HepG2 (cell line): ENCODE results near the gene SEPTIN11. TPM values are rescaled to one million over a fixed set of nuclear protein-coding genes. Genes with fewer than 3 reads are reported as not detected.
A peak's percentile ranks its signal among the peaks of the same experiment; 100 is the strongest.

ENCODE experiments used
- ATAC-seq: fragments of 200-7000 bp; cut with Tn5 transposase; 3 replicates; pipeline ENCODE4 v1.9.1; 2020; ENCODE audit warnings: mild to moderate bottlenecking, moderate library complexity
- BruUV-seq: library from RNA; stranded (reverse); fragments of 400-500 nt; replicated peaks from 2 replicates; lab custom pipeline; 2021; lab: Mats Ljungman, UMichigan
- CTCF ChIA-PET: fragments of 300-600 bp; formaldehyde crosslinking; extraction: SDS; loops from one replicate; lab custom pipeline; 2021; ENCODE audit warnings: low total read pairs, inconsistent platforms, low intra/inter-chr PET ratio; lab: Yijun Ruan, JAX
- POLR2A ChIA-PET: fragments of 350-600 bp; sonication (Branson Sonifier 250); formaldehyde crosslinking; loops from one replicate; lab custom pipeline; 2020; ENCODE audit warnings: antibody characterized with exemption, inconsistent platforms; lab: Yijun Ruan, JAX
- DNase-seq: peaks from one replicate; pipeline ENCODE4 v3.0.0-alpha.2; 2015; ENCODE audit warnings: low spot score
- FAIRE-seq: peaks from 3 replicates; lab custom pipeline; 2011; peaks lifted over from hg19 to GRCh38; lab: Jason Lieb, UNC
- H2AFZ ChIP-seq: one replicate; pipeline ENCODE4 v1.6.1; 2011; ENCODE audit warnings: low read length, inconsistent platforms
- H3K27ac ChIP-seq: fragments of 300-600 bp; 3 replicates; pipeline ENCODE4 v1.8.0; 2011; ENCODE audit warnings: mixed run types, mild to moderate bottlenecking, mixed read lengths, low read length, inconsistent platforms; ENCODE audit not compliant: insufficient read depth; ENCODE audit errors: extremely low read length
- H3K27me3 ChIP-seq, 2 experiments: fragments of 200-600 bp in 1 of 2; 2 replicates in 1 of 2; 3 replicates in 1 of 2; pipeline versions ENCODE4 v1.6.0 to v1.8.0; 2011; ENCODE audit warnings: low read length in 2 of 2, mild to moderate bottlenecking in 2 of 2, moderate library complexity in 2 of 2, inconsistent platforms in 1 of 2; ENCODE audit not compliant: insufficient read depth in 2 of 2, control insufficient read depth in 1 of 2
- H3K36me3 ChIP-seq, 2 experiments: fragments of 200-600 bp in 1 of 2; replicated peaks in 1 of 2; 2 replicates in 1 of 2; 3 replicates in 1 of 2; pipeline versions ENCODE4 v1.5.1 to v1.8.0; 2011; ENCODE audit warnings: low read length in 2 of 2, inconsistent platforms in 1 of 2; ENCODE audit not compliant: insufficient read depth in 2 of 2, control insufficient read depth in 1 of 2
- H3K4me1 ChIP-seq: 2 replicates; pipeline ENCODE4 v1.5.1; 2012; ENCODE audit warnings: low read length, inconsistent platforms; ENCODE audit not compliant: insufficient read depth
- H3K4me2 ChIP-seq: 2 replicates; pipeline ENCODE4 v1.6.0; 2011; ENCODE audit warnings: low read depth, low read length, inconsistent platforms
- H3K4me3 ChIP-seq, 3 experiments: fragments of 200-600 bp in 1 of 3; sonication (generic), shearing (Covaris generic) in 1 of 3; replicated peaks in 1 of 3; 2 replicates each; pipeline ENCODE4 v1.5.1; 2011 to 2016; ENCODE audit warnings: low read length in 3 of 3, inconsistent platforms in 2 of 3, low read depth in 2 of 3, mild to moderate bottlenecking in 2 of 3, control low read depth in 1 of 3, mixed read lengths in 1 of 3; ENCODE audit not compliant: insufficient read depth in 1 of 3
- H3K79me2 ChIP-seq: one replicate; pipeline ENCODE4 v1.6.1; 2011; ENCODE audit warnings: low read length, inconsistent platforms; ENCODE audit not compliant: insufficient read depth
- H3K9ac ChIP-seq: 2 replicates; pipeline ENCODE4 v1.6.0; 2011; ENCODE audit warnings: mild to moderate bottlenecking, low read depth, low read length, inconsistent platforms; ENCODE audit not compliant: insufficient read depth
- H3K9me3 ChIP-seq: 2 replicates; pipeline ENCODE4 v1.5.1; 2012; ENCODE audit warnings: mild to moderate bottlenecking, low read length
- H4K20me1 ChIP-seq: 2 replicates; pipeline ENCODE4 v1.6.0; 2011; ENCODE audit warnings: inconsistent platforms, mild to moderate bottlenecking, low read length, moderate library complexity; ENCODE audit not compliant: insufficient read depth
- FOXA1 ChIP-seq, 2 experiments: fragments of 450-650 bp in 1 of 2; sonication (generic) in 1 of 2; formaldehyde crosslinking in 1 of 2; IDR thresholded peaks; 2 replicates each; pipeline versions ENCODE4 v1.4.0 to v1.6.1; 2016 to 2020; ENCODE audit warnings: missing genetic modification reagents in 1 of 2
- LCORL ChIP-seq, 2 experiments: fragments of 450-650 bp in 1 of 2; sonication (generic) in 1 of 2; formaldehyde crosslinking in 1 of 2; IDR thresholded peaks; 2 replicates each; pipeline versions ENCODE4 v1.5.0 to v1.6.1; 2017 to 2020; ENCODE audit warnings: antibody characterized with exemption in 1 of 2, missing genetic modification reagents in 1 of 2
- RFXANK ChIP-seq: IDR thresholded peaks from 2 replicates; pipeline ENCODE4 v1.6.1; 2016
- ZBTB3 ChIP-seq: sonication (generic); formaldehyde crosslinking; IDR thresholded peaks from 2 replicates; pipeline ENCODE4 v1.4.0; 2020; ENCODE audit warnings: low read depth, mild to moderate bottlenecking, moderate library complexity, missing genetic modification reagents, borderline replicate concordance
- ZNF256 ChIP-seq: sonication (generic); formaldehyde crosslinking; conservative IDR thresholded peaks from 2 replicates; pipeline ENCODE4 v1.4.0; 2020; ENCODE audit warnings: missing genetic modification reagents
- ZNF446 ChIP-seq: sonication (generic); formaldehyde crosslinking; IDR thresholded peaks from 2 replicates; pipeline ENCODE4 v1.5.0; 2020; ENCODE audit warnings: mild to moderate bottlenecking, missing genetic modification reagents
- in situ Hi-C: cut with HindIII; loops from 2 replicates; pipeline ENCODE4 v1.10.0; 2017; ENCODE audit warnings: low pct_unique_long_range_greater_than_20kb; ENCODE audit not compliant: extremely low pct_ligation_motif_present
- intact Hi-C: fragments of 100-400 bp; cut with micrococcal nuclease; formaldehyde crosslinking; loops from one replicate; pipeline ENCODE4 v1.10.0; 2022; ENCODE audit not compliant: unreplicated experiment
- polyA plus RNA-seq, 8 experiments: library from polyadenylated mRNA; depleted of rRNA in 3 of 8; stranded (reverse) in 7 of 8; unstranded in 1 of 8; fragments of >200 nt; fragmentation: Illumina TruSeq in 4 of 8; extraction: Trizol in 4 of 8; gene quantifications; 2 replicates each; pipeline versions ENCODE4 v1.2.1 to v1.2.3, GENCODE V29; 2011 to 2016; ENCODE audit warnings: low read depth in 4 of 8, missing spikeins in 1 of 8, mixed read lengths in 1 of 8; ENCODE audit not compliant: insufficient read depth in 1 of 8
- total RNA-seq, 5 experiments: library from RNA; depleted of rRNA; stranded (reverse); fragments of >200 nt; fragmentation: Illumina TruSeq; extraction: Trizol; gene quantifications; 2 replicates each; pipeline ENCODE4 v1.2.3, GENCODE V29; 2016; ENCODE audit warnings: low read depth in 1 of 5
- TF ChIP-seq, protein P1 (sequence below): sonication (generic); formaldehyde crosslinking; IDR thresholded peaks from 2 replicates; pipeline ENCODE4 v1.5.1; 2020; ENCODE audit warnings: mild to moderate bottlenecking, missing genetic modification reagents
- TF ChIP-seq, protein P2 (sequence below): sonication (generic); formaldehyde crosslinking; IDR thresholded peaks from 2 replicates; pipeline ENCODE4 v1.4.0; 2020; ENCODE audit warnings: mild to moderate bottlenecking, missing genetic modification reagents, borderline replicate concordance

Gene SEPTIN11
- total and polyA plus RNA-seq, 2 of the 13 experiments (the other 11 are each of a cell fraction or from before 2014, with no cell fraction given): 28.9 to 47.3 TPM

DNA sequence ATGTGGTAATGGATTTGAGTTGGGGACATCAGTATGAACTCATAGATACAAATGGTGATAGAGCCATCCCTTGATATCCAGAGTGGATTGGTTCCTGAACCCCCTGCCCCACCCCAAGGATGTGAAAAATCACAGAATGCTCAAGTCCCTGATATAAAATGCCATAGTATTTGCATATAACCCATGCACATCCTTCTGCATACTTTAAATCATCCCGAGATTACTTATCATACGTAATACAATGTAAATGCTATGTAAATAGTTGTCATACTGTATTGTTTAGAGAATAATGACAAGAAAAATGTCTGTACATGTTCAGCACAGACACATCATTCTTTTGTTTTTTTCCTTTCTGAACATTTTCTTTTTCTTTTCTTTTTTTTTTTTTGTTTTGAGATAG, 18.9 kb upstream of the SEPTIN11 start (continued):
- TF ChIP-seq, protein P1, sequence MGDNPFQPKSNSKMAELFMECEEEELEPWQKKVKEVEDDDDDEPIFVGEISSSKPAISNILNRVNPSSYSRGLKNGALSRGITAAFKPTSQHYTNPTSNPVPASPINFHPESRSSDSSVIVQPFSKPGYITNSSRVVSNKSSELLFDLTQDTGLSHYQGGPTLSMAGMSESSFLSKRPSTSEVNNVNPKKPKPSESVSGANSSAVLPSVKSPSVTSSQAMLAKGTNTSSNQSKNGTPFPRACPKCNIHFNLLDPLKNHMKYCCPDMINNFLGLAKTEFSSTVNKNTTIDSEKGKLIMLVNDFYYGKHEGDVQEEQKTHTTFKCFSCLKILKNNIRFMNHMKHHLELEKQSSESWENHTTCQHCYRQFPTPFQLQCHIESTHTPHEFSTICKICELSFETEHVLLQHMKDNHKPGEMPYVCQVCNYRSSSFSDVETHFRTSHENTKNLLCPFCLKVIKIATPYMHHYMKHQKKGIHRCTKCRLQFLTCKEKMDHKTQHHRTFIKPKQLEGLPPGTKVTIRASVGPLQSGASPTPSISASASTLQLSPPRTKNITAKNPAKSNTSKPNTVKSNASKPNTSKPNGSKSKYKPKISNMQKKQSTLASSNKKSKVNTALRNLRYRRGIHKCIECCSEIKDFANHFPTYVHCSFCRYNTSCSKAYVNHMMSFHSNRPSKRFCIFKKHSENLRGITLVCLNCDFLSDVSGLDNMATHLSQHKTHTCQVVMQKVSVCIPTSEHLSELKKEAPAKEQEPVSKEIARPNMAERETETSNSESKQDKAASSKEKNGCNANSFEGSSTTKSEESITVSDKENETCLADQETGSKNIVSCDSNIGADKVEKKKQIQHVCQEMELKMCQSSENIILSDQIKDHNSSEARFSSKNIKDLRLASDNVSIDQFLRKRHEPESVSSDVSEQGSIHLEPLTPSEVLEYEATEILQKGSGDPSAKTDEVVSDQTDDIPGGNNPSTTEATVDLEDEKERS (CRISPR knock-in tag): no peak
- TF ChIP-seq ZNF256 (CRISPR knock-in tag) (no peak), ZBTB3 (no peak), FOXA1 (IDR thresholded peaks at IDR 0.05) (no peak), FOXA1 (CRISPR knock-in tag; IDR thresholded peaks at IDR 0.05) (no peak)
- TF ChIP-seq, all 625 proteins: peak for 0

DNA sequence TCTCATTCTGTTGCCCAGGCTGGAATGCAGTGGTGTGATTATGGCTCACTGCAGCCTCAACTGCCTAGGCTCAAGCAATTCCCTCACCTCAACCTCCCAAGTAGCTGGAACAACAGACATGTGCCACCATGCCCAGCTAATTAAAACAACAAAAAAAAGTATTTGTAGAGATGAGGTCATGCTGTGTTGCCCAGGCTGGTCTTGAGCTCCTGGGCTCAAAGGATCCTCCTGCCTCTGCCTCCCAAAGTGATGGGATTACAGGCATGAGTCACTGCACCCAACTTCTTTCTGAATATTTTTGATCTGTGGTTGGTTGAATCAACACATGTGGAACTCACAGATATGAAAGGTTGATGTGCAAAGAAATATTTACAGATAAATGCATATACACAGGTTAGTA, 18.5 kb upstream of the SEPTIN11 start:
- ChIA-PET POLR2A (interaction anchor here (1.4 kb wide), 1 partner anchor 18 kb away, joined by 8 read pairs; the partner anchor contains the start of gene SEPTIN11), CTCF (no interaction called here)
- in situ Hi-C loops: no loop called here
- H3K9me3 ChIP-seq: no peaks in the 10 kb centered on the region
- H4K20me1 ChIP-seq: no peaks in the 10 kb centered on the region
- BruUV-seq: no TSS peak
- FAIRE-seq (no peak), ATAC-seq (peak; percentile 24; the same call in 1 of the 3 replicates), DNase-seq (no peak)
- H3K4me3 ChIP-seq: no peak overlapping the region
- TF ChIP-seq LCORL (IDR thresholded peaks at IDR 0.05) (no peak), LCORL (CRISPR knock-in tag; IDR thresholded peaks at IDR 0.05) (0 out of 2 replicates have a peak, but pooled peaks have one; percentile 5), RFXANK (CRISPR knock-in tag) (no peak), ZNF446 (CRISPR knock-in tag) (no peak)
- TF ChIP-seq, protein P2, sequence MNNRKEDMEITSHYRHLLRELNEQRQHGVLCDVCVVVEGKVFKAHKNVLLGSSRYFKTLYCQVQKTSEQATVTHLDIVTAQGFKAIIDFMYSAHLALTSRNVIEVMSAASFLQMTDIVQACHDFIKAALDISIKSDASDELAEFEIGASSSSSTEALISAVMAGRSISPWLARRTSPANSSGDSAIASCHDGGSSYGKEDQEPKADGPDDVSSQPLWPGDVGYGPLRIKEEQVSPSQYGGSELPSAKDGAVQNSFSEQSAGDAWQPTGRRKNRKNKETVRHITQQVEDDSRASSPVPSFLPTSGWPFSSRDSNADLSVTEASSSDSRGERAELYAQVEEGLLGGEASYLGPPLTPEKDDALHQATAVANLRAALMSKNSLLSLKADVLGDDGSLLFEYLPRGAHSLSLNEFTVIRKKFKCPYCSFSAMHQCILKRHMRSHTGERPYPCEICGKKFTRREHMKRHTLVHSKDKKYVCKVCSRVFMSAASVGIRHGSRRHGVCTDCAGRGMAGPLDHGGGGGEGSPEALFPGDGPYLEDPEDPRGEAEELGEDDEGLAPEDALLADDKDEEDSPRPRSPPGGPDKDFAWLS (CRISPR knock-in tag): no peak
- no peaks in the 10 kb centered on the region for H3K27me3 ChIP-seq
- intact Hi-C loops: no loop called here
- no peaks in the 10 kb centered on the region for H3K79me2 ChIP-seq
- no peak overlapping the region for H2AFZ ChIP-seq
- H3K36me3 ChIP-seq: no peaks in the 10 kb centered on the region
- 0 out of 2 replicates have a peak overlapping the region, but pooled peaks have one; percentile 4 for H3K4me2 ChIP-seq
- H3K4me1 ChIP-seq: peaks cover 16% of the 10 kb centered on the region
- H3K27ac ChIP-seq: no peak overlapping the region
- H3K9ac ChIP-seq: no peak overlapping the region
